Activated CD8-positive, alpha-beta memory T cell treated with anti-CD3 and anti-CD28 coated beads for 24 hours (primary cell): ENCODE measurements around the gene OMD.

Experiments
- DNase-seq: peaks from one replicate; pipeline ENCODE4 v3.0.0-alpha.2; 2020

The OMD gene

GRCh38 chr9:92408747-92409478 lies 15.4 kb downstream of the OMD start:
- DNase-seq, result no peak

GRCh38 chr9:92407818-92408217 lies 16.5 kb downstream of the OMD start:
- no peak for DNase-seq

GRCh38 chr9:92406477-92406876 lies 17.8 kb downstream of the OMD start:
- DNase-seq, result no peak

- no peak for DNase-seq
Observed at GRCh38 chr9:92405818-92406217, 18.5 kb downstream of the OMD start.

GRCh38 chr9:92404042-92404836 lies 20.0 kb downstream of the OMD start, which contains the start of gene OGN:
Gene OGN (minus strand): TSS chr9:92404578. CDS start chr9:92403407, 1,171 bp downstream.
- DNase-seq, result no peak

GRCh38 chr9:92402826-92403745 lies 21.2 kb downstream of the OMD start:
- DNase-seq, result no peak

GRCh38 chr9:92402360-92402759 lies 21.9 kb downstream of the OMD start:
- DNase-seq, result no peak

- no peak for DNase-seq
Observed at GRCh38 chr9:92397853-92398252, 26.4 kb downstream of the OMD start.

- no peak for DNase-seq
Observed at GRCh38 chr9:92395617-92396016, 28.7 kb downstream of the OMD start.

GRCh38 chr9:92393686-92394085 lies 30.6 kb downstream of the OMD start:
- DNase-seq, result no peak

GRCh38 chr9:92392690-92393089 lies 31.6 kb downstream of the OMD start:
- DNase-seq, result no peak

GRCh38 chr9:92385953-92386352 lies 38.3 kb downstream of the OMD start:
- DNase-seq, result no peak

- DNase-seq, result no peak
Observed at GRCh38 chr9:92385477-92385876, 38.8 kb downstream of the OMD start.

- no peak for DNase-seq
Observed at GRCh38 chr9:92385001-92385400, 39.3 kb downstream of the OMD start.

- no peak for DNase-seq
Observed at GRCh38 chr9:92384375-92384774, 39.9 kb downstream of the OMD start.

GRCh38 chr9:92381775-92382174 lies 42.5 kb downstream of the OMD start:
- no peak for DNase-seq

- no peak for DNase-seq
Observed at GRCh38 chr9:92380603-92381002, 43.7 kb downstream of the OMD start.

- no peak for DNase-seq
Observed at GRCh38 chr9:92378865-92379560, 45.3 kb downstream of the OMD start.

GRCh38 chr9:92377876-92378275 lies 46.4 kb downstream of the OMD start:
- DNase-seq, result no peak

GRCh38 chr9:92373167-92373566 lies 51.1 kb downstream of the OMD start:
- DNase-seq, result no peak

- DNase-seq, result no peak
Observed at GRCh38 chr9:92369075-92369474, 55.2 kb downstream of the OMD start.
